ENCODE results near the gene IPO13. TPM values are rescaled to one million over a fixed set of nuclear protein-coding genes. Genes with fewer than 3 reads are reported as not detected.

Gene IPO13
- total RNA-seq, 1 experiment from 2014 or later, result 25.0 TPM

DNA sequence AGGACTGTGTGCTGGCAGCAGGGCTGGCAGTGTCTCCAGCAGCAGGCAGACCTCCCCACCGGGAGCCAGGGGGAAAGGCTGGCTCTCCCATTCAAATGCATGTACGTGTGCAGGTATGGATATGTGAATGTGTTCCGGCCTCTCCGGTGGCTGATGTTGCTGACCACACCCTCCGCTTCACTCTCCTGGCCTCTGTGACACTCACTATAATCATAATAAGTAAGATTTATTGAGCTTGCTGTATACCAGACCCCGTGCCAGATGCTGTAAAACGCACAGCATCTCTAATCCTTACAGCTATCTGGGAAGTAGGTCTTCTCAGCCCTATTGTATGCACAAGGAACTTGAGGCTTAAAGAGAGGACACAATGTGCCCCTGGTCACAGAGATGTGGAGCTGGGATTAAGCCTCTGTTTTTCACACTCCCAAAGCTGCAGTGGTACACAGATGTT is 33.7 kb upstream of the IPO13 start:
- H3K36me3 ChIP-seq (ENCODE audit: low read depth), result no peaks in the 10 kb centered on the region
- H3K79me2 ChIP-seq (ENCODE audit: low read depth), result no peaks in the 10 kb centered on the region
- no peaks in the 10 kb centered on the region for H4K20me1 ChIP-seq (ENCODE audit: insufficient read depth)
- intact Hi-C loops (cut with micrococcal nuclease; ENCODE audit: unreplicated experiment), result no loop called here
- no peak overlapping the region for H3K4me3 ChIP-seq
- no peaks in the 10 kb centered on the region for H3K9me2 ChIP-seq (ENCODE audit: insufficient read depth)
- no peak overlapping the region for H3K27ac ChIP-seq
- ChIA-PET POLR2A (ENCODE audit: unreplicated experiment) (no interaction called here), CTCF (no interaction called here)
- no peak for TF ChIP-seq CTCF (conservative IDR thresholded peaks at IDR 0.05)
- TF ChIP-seq EZH2 (IDR thresholded peaks at IDR 0.05; ENCODE audit: low read depth), result no peak
- BruUV-seq (replicated peaks), result no TSS peak
- no peak overlapping the region for H2AFZ ChIP-seq
- H3K4me2 ChIP-seq, result no peak overlapping the region
- H3K4me1 ChIP-seq (replicated peaks; ENCODE audit: insufficient read depth), result peaks cover 6% of the 10 kb centered on the region; the same call in 1 of the 2 replicates
- no peaks in the 10 kb centered on the region for H3K27me3 ChIP-seq (ENCODE audit: insufficient read depth, low read depth)
- no peak for DNase-seq
- no peaks in the 10 kb centered on the region; the same call in 1 of the 2 replicates for H3F3A ChIP-seq (ENCODE audit: insufficient read depth, low read depth)
- H3K9me3 ChIP-seq (ENCODE audit: insufficient read depth, low read depth), result no peaks in the 10 kb centered on the region

DNA sequence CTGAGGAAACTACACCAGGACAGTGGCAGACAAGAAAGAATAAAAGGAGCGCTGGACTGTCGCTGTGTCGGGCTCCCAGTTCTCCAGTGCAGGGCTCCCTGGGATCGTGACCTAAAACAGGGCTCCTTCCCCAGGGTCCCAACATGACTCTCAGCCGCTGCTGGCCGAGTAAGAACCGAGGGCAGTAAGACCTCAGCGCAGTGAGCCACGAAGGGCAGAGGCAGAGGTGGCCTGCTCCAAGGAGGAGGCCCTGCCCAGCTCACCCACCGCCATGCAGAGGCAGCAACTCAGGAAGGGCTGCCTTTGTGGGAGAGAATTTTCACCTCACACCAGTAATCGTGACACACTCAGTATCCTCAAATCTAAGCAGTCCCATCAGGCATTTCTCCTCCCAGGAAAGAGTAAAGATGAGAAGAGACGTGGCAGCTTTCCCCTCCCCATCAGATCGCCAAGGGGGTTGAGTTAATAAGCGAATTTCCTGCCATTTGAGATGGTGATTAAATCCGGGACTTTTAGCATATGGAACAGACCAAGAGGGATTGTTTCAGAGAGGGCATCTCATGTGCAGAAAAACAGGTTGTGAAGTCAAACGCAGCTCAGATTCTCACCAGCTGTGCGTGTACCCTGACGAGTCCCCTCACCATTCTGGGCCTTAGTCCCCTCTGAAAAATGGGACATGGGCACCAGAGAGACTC is 32.9 kb upstream of the IPO13 start:
- Histone ChIP-seq H3K4me1 (replicated peaks; ENCODE audit: insufficient read depth) (peaks cover 6% of the 10 kb centered on the region; the same call in 1 of the 2 replicates), H3K4me3 (no peak overlapping the region), H3K9me3 (ENCODE audit: insufficient read depth, low read depth) (no peaks in the 10 kb centered on the region), H3K4me2 (no peak overlapping the region), H3K36me3 (ENCODE audit: low read depth) (no peaks in the 10 kb centered on the region), H4K20me1 (ENCODE audit: insufficient read depth) (no peaks in the 10 kb centered on the region), H3F3A (ENCODE audit: insufficient read depth, low read depth) (no peaks in the 10 kb centered on the region; the same call in 1 of the 2 replicates), H2AFZ (no peak overlapping the region), H3K9me2 (ENCODE audit: insufficient read depth) (no peaks in the 10 kb centered on the region), H3K27ac (no peak overlapping the region), H3K79me2 (ENCODE audit: low read depth) (no peaks in the 10 kb centered on the region), H3K27me3 (ENCODE audit: insufficient read depth, low read depth) (no peaks in the 10 kb centered on the region)
- TF ChIP-seq EZH2 (IDR thresholded peaks at IDR 0.05; ENCODE audit: low read depth), result no peak
- TF ChIP-seq CTCF (conservative IDR thresholded peaks at IDR 0.05), result no peak
- CTCF ChIA-PET, result no interaction called here
- BruUV-seq (replicated peaks), result no TSS peak
- intact Hi-C loops (cut with micrococcal nuclease; ENCODE audit: unreplicated experiment), result no loop called here
- no peak for DNase-seq
- POLR2A ChIA-PET (ENCODE audit: unreplicated experiment), result no interaction called here

GRCh38 chr1:43914576-43915525 is 31.9 kb upstream of the IPO13 start:
- Histone ChIP-seq H3F3A (ENCODE audit: insufficient read depth, low read depth) (no peaks in the 10 kb centered on the region; the same call in 1 of the 2 replicates), H3K9me2 (ENCODE audit: insufficient read depth) (no peaks in the 10 kb centered on the region), H3K4me1 (replicated peaks; ENCODE audit: insufficient read depth) (peaks cover 6% of the 10 kb centered on the region; the same call in 1 of the 2 replicates), H3K27ac (no peak overlapping the region), H3K4me3 (no peak overlapping the region), H4K20me1 (ENCODE audit: insufficient read depth) (no peaks in the 10 kb centered on the region), H3K9me3 (ENCODE audit: insufficient read depth, low read depth) (no peaks in the 10 kb centered on the region), H3K27me3 (ENCODE audit: insufficient read depth, low read depth) (no peaks in the 10 kb centered on the region), H3K79me2 (ENCODE audit: low read depth) (no peaks in the 10 kb centered on the region), H2AFZ (no peak overlapping the region), H3K36me3 (ENCODE audit: low read depth) (no peaks in the 10 kb centered on the region), H3K4me2 (0 out of 2 replicates have a peak overlapping the region, but pooled peaks have one; percentile 6)
- no peak for DNase-seq
- no peak for TF ChIP-seq CTCF (conservative IDR thresholded peaks at IDR 0.05)
- no peak for TF ChIP-seq EZH2 (IDR thresholded peaks at IDR 0.05; ENCODE audit: low read depth)
- BruUV-seq (replicated peaks), result no TSS peak
- ChIA-PET CTCF (no interaction called here), POLR2A (ENCODE audit: unreplicated experiment) (no interaction called here)
- intact Hi-C loops (cut with micrococcal nuclease; ENCODE audit: unreplicated experiment), result no loop called here
